Spleen (tissue), 7 donors: ENCODE data around the gene IZUMO4.

ENCODE experiments used
- POLR2A ChIP-seq, 3 donors: fragments of 450-650 bp; IDR thresholded peaks; one replicate each; pipeline ENCODE4 v1.5.1; 2017; ENCODE audit warnings: antibody characterized with exemption in 3 of 3, mild to moderate bottlenecking in 1 of 3
- POLR2AphosphoS5 ChIP-seq, 3 donors: sonication (generic); formaldehyde crosslinking; IDR thresholded peaks; one replicate each; pipeline ENCODE4 v1.5.1; 2017; ENCODE audit warnings: antibody characterized with exemption in 3 of 3
- TF ChIP-seq, protein P1 (sequence below), 11 experiments: fragments of 200-600 bp in 7 of 11; fragments of 450-650 bp in 4 of 11; sonication (generic) in 4 of 11; IDR thresholded peaks in 8 of 11; conservative IDR thresholded peaks in 3 of 11; 1 replicate in 7 of 11; 2 replicates in 4 of 11; pipeline versions ENCODE4 v1.4.0 to v1.8.0; 2016 to 2021; ENCODE audit warnings: antibody characterized with exemption in 11 of 11, inconsistent platforms in 4 of 11, mild to moderate bottlenecking in 1 of 11
- donor health status: DM: no; HTN: no; CAD: no; lungs with moderate emphysema.
- donor health status: DM: no; HTN: no; CAD: no.
- donor health status: DM: no; HTN: no; CAD: no.

DNA sequence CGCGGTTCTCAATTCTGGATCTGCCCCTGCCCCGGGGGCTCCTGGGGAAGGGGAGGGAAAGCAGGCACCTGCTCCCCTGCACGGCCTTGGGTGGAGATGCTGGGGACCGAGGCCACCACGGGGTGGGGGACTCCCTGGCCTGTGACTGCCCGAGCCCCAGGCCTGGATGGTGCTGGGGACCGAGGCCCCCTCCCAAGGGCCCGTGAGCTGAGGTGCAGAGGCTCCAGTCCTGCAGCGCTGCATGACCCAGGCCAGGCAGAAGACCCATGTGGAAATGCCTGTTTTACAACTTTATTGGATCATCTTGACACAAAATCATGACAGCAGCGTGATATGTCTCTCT, 4.0 kb downstream of the IZUMO4 start:
- TF ChIP-seq, protein P1, sequence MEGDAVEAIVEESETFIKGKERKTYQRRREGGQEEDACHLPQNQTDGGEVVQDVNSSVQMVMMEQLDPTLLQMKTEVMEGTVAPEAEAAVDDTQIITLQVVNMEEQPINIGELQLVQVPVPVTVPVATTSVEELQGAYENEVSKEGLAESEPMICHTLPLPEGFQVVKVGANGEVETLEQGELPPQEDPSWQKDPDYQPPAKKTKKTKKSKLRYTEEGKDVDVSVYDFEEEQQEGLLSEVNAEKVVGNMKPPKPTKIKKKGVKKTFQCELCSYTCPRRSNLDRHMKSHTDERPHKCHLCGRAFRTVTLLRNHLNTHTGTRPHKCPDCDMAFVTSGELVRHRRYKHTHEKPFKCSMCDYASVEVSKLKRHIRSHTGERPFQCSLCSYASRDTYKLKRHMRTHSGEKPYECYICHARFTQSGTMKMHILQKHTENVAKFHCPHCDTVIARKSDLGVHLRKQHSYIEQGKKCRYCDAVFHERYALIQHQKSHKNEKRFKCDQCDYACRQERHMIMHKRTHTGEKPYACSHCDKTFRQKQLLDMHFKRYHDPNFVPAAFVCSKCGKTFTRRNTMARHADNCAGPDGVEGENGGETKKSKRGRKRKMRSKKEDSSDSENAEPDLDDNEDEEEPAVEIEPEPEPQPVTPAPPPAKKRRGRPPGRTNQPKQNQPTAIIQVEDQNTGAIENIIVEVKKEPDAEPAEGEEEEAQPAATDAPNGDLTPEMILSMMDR (IDR thresholded peaks at IDR 0.05 in 8 of 11, conservative IDR thresholded peaks at IDR 0.05 in 3 of 11), result no peak
- TF ChIP-seq POLR2A (IDR thresholded peaks at IDR 0.05) (no peak), POLR2AphosphoS5 (IDR thresholded peaks at IDR 0.05) (no peak)
